ENCODE results near the gene MX2. TPM values are rescaled to one million over a fixed set of nuclear protein-coding genes. Genes with fewer than 3 reads are reported as not detected.

MX2 gene
- total RNA-seq, 2 experiments from 2014 or later: 103 to 106 TPM

DNA sequence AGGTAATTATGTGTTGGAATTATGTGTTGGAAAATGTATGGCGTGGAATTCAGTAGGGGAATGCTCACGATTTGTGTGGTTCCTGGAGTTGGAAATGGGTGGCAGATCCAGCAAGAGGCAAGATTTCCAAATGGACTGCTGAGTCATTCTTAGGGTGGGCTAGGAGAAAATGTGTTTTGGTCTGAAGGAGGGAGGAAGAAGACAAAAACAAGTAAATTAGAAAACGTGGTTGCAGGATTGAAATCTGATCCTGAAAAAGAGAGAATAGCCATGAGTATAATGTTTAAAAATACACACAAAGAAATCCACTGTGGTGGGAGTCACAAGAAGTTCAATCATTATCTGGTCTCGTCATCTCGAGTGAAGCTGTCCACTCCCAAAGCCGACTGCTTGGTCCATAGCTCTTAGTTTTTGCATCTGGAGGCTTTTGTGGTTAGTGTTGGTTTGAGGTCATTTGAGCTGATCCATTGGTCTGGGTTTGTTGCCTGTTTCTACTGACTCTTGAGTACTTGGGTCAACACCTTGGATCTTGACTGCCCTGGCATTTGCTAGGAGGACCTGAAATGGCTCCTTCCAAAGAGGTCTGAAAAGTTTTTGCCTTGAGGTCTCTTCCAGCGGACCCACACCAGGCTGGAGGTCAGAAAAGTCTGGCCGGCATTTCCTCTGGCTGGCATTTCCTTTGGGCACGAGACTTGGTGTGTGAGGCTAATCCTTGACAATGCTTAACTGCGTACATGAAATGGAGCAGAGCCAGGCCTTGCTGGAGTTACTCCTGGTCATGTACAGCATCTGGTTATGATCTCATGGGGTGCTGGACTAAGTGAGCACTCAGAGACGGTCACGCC lies 9.2 kb downstream of the MX2 start:
- Mint-ChIP-seq H3K4me3 (peak overlapping the region; percentile 80), H3K27ac (peak overlapping the region; percentile 95), H3K27me3 (no peaks in the 10 kb centered on the region), H3K4me1 (peaks cover 53% of the 10 kb centered on the region), H3K9me3 (no peaks in the 10 kb centered on the region), H3K36me3 (peaks cover 21% of the 10 kb centered on the region)
- no peak for ATAC-seq (ENCODE audit: low read depth)
- no peak for DNase-seq
- POLR2A ChIA-PET: interaction anchor here (1.3 to 7.1 kb wide), 6 partner anchors 9 to 58 kb away, joined by 4 to 147 read pairs (median 21); partner anchors contain the start of genes MX1 and MX2

DNA sequence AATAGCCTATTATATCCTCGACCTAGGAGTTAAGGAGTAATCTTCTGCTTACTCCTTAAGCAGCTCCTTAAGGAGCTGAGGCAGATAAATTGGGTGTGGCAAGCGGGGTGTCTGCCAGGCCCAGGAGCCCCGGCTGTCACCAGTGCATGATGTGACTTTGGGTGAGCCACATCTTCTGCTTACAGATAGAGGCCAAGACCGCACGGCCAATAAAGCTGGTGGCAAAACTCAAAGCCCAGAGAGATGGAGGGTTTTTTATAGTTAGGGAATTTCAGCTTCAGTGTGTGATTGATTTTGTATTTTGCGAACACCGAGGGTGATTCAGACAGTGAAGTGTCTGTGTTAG lies 9.8 kb downstream of the MX2 start:
- peaks cover 19% of the 10 kb centered on the region for H3K36me3 Mint-ChIP-seq
- ATAC-seq (ENCODE audit: low read depth) (no peak), DNase-seq (no peak)
- no peak overlapping the region for H3K27ac Mint-ChIP-seq
- peaks cover 51% of the 10 kb centered on the region for H3K4me1 Mint-ChIP-seq
- H3K4me3 Mint-ChIP-seq: peak overlapping the region; percentile 80
- POLR2A ChIA-PET: interaction anchor here (1.1 to 7.1 kb wide), 5 partner anchors 10 to 55 kb away, joined by 3 to 147 read pairs (median 15); partner anchors contain the start of genes MX1 and MX2
- no peaks in the 10 kb centered on the region for H3K27me3 Mint-ChIP-seq
- H3K9me3 Mint-ChIP-seq: no peaks in the 10 kb centered on the region

DNA sequence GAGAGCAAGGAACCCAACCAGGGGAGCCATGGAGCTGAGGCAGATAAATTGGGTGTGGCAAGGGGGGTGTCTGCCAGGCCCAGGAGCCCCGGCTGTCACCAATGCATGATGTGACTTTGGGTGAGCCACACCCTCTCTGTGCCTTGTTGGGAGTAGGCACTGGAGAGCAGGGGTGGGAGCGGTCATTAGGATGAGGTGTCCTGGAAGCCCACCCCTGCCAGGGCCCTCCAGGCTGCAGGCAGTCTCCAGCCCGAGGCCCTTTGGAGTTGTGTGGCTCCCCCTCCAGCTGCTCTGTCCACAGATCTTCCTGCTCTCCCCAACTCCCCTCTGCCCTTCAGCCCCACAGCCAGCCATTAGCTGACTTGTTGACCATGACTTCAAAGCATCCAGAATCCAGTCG lies 11.4 kb downstream of the MX2 start:
- POLR2A ChIA-PET: interaction anchor here (1.0 to 5.4 kb wide), 3 partner anchors 11 to 53 kb away, joined by 3 to 50 read pairs (median 15); partner anchors contain the start of genes MX1 and MX2
- Mint-ChIP-seq H3K4me3 (no peak overlapping the region), H3K9me3 (no peaks in the 10 kb centered on the region), H3K27me3 (no peaks in the 10 kb centered on the region), H3K36me3 (peaks cover 25% of the 10 kb centered on the region), H3K27ac (peak overlapping the region; percentile 38), H3K4me1 (peaks cover 42% of the 10 kb centered on the region)
- ATAC-seq (ENCODE audit: low read depth): no peak
- DNase-seq: no peak

DNA sequence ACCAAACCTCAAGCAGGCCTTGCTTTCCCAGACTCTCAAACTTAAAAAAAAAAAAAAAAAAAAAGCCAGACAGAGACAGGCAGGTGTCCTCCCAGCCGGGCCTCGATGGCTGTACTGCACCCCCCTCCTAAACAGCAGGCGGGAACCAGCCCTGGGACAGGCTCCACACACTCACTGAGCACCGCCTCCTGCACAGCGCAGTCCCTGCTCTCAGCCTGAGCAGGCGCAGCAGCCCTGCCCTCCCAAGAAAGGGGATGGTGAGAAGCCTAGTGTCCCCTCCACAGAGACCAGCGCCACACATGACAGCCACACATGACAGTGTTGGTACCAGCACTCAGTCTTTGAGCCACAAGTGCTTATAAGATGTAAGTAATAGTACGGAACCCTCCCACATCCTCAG lies 11.9 kb downstream of the MX2 start:
- ATAC-seq (ENCODE audit: low read depth) (no peak), DNase-seq (no peak)
- Mint-ChIP-seq H3K9me3 (no peaks in the 10 kb centered on the region), H3K27me3 (no peaks in the 10 kb centered on the region), H3K4me3 (no peak overlapping the region), H3K27ac (no peak overlapping the region), H3K36me3 (peaks cover 25% of the 10 kb centered on the region), H3K4me1 (peaks cover 37% of the 10 kb centered on the region)
- POLR2A ChIA-PET: interaction anchor here (1.8 to 5.4 kb wide), 2 partner anchors 12 to 53 kb away, joined by 15 to 50 read pairs; partner anchors contain the start of genes MX1 and MX2

DNA sequence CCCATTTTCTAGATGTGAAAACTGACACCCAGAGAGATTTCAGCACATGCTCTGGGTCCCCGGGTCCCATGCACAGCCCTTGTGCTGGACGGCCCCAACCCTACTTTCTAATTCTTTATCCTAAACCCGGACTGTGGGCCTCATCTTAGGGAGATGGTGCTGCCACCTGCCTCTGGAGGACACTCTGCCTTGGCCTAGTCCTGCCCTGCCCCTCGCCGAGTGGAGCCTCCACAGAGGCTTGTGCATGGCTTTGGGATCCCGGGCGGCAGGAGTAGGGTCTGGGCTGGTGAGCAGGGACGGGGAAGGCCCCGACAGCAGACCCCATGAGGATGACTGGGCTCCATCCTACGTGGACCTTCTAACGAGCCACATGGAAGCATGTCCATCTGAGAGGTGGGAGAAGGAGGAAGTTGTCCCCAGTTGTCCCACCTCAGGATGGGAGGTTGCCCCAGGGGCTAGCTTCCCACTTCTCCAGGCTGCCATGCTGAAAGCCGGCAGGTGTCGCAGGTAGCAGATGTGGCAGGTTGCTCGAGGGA lies 12.4 kb downstream of the MX2 start:
- no peaks in the 10 kb centered on the region for H3K9me3 Mint-ChIP-seq
- peaks cover 34% of the 10 kb centered on the region for H3K4me1 Mint-ChIP-seq
- DNase-seq (no peak), ATAC-seq (ENCODE audit: low read depth) (no peak)
- no peaks in the 10 kb centered on the region for H3K27me3 Mint-ChIP-seq
- H3K27ac Mint-ChIP-seq: no peak overlapping the region
- peaks cover 25% of the 10 kb centered on the region for H3K36me3 Mint-ChIP-seq
- POLR2A ChIA-PET: interaction anchor here (1.4 to 5.4 kb wide), 3 partner anchors 12 to 52 kb away, joined by 4 to 50 read pairs (median 16); partner anchors contain the start of genes MX1 and MX2
- no peak overlapping the region for H3K4me3 Mint-ChIP-seq

DNA sequence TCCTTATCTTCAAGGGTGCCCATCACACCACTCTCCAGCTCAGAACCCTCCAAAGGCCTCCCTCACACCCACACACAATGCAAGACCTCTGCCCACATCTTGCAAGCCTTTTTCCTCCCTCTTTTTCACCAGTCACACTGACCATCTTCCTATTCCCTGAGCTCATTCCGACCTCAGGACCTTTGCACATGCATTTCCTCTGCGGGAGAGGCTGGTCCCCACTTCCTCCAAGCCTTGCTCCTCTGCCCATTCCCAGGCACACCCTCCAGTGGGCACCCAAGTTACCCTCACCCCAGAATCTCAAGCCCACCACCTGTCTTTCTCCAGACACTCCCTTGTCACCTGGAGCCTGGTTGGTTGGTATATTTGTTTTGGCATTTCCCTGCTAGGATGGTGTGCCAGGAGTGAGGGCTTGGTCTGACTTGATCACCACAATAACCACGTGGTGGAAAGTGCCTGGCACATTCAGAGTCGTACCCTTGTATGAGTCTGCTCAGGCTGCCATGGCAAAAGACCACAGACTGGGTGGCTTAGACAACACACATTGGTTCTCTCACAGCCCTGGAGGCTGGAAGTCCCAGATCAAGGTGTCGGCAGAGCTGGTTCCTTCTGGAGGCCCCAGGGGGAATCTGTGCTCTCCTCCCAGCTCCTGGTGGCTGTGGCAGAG lies 13.2 kb downstream of the MX2 start:
- no peaks in the 10 kb centered on the region for H3K9me3 Mint-ChIP-seq
- DNase-seq: no peak

DNA sequence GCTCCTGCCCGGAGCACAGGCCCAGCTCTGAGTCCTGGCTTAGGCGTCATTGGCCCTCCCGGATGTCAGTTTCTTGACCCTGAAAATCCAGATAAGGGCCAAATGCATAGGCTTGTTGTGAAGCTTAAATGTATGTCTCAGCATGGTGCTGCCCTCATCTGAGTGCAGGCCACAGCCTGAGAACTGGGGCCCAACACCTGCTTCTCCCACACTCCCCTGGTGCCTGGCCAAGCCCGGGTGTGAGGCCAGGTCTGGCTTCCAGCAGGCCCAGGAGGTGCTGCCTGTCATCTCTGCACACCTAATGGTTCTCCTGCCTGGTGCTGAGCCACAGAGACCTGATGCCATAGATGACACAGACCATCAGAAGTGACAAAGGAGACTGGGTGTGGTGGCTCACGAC lies 14.0 kb downstream of the MX2 start:
- ATAC-seq (ENCODE audit: low read depth) (no peak), DNase-seq (no peak)
- POLR2A ChIA-PET: interaction anchor here (1.4 to 4.1 kb wide), 2 partner anchors 13 to 50 kb away, joined by 4 to 16 read pairs; partner anchors contain the start of genes MX1 and MX2
- Mint-ChIP-seq H3K9me3 (no peaks in the 10 kb centered on the region), H3K4me1 (peaks cover 24% of the 10 kb centered on the region), H3K27ac (peak overlapping the region; percentile 25), H3K36me3 (peaks cover 29% of the 10 kb centered on the region), H3K4me3 (no peak overlapping the region), H3K27me3 (no peaks in the 10 kb centered on the region)

More for the DNA sequence above, 13.2 kb downstream of the MX2 start:
- Mint-ChIP-seq H3K27ac (peak overlapping the region; percentile 79), H3K36me3 (peaks cover 25% of the 10 kb centered on the region), H3K27me3 (no peaks in the 10 kb centered on the region), H3K4me3 (no peak overlapping the region), H3K4me1 (peaks cover 31% of the 10 kb centered on the region)
- ATAC-seq (ENCODE audit: low read depth): no peak
- POLR2A ChIA-PET: interaction anchor here (1.4 to 4.1 kb wide), 2 partner anchors 12 to 51 kb away, joined by 4 to 16 read pairs; partner anchors contain the start of genes MX1 and MX2

DNA sequence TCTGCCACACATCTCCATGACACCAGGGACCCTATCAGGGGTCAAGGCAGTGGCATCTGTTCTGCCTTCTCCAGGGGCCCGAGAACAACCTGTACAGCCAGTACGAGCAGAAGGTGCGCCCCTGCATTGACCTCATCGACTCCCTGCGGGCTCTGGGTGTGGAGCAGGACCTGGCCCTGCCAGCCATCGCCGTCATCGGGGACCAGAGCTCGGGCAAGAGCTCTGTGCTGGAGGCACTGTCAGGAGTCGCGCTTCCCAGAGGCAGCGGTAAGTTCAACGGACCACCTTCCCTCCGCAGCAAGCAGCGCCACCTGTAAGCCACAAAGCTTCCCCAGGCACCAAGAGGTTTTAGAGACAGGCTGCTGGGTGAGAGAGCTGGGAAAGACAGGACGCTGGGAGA lies 15.9 kb downstream of the MX2 start:
- no peak for ATAC-seq (ENCODE audit: low read depth)
- Mint-ChIP-seq H3K4me1 (peaks cover 11% of the 10 kb centered on the region), H3K27ac (peak overlapping the region; percentile 60), H3K36me3 (peaks cover 42% of the 10 kb centered on the region), H3K27me3 (no peaks in the 10 kb centered on the region), H3K4me3 (no peak overlapping the region), H3K9me3 (no peaks in the 10 kb centered on the region)
- DNase-seq: no peak
- POLR2A ChIA-PET: interaction anchor here (4.1 kb wide), 1 partner anchor 15 kb away, joined by 16 read pairs; the partner anchor contains the start of gene MX2

DNA sequence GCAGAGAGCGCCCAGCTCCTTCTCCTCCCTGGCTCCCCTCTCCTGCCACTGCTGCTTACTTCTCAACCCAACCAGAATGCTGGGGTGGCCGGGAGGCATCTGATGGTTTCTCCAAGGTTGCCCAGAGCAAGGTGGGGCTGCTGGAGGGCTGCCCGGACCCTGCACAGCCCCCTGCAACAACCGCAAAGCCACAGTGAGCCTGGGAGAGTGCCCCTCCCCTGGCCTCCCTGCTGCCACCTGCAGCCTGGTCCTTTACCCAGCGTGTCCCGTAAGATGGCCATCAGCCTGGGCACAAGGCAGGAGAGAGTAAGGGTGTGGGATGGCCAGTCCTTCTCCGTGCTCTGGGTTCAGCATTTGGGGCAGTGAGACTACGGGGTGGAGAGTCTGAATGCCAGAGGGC lies 17.0 kb downstream of the MX2 start:
- POLR2A ChIA-PET: no interaction called here
- Mint-ChIP-seq H3K4me3 (no peak overlapping the region), H3K36me3 (peaks cover 48% of the 10 kb centered on the region), H3K9me3 (no peaks in the 10 kb centered on the region), H3K4me1 (peaks cover 7% of the 10 kb centered on the region), H3K27me3 (no peaks in the 10 kb centered on the region), H3K27ac (no peak overlapping the region)
- DNase-seq (no peak), ATAC-seq (ENCODE audit: low read depth) (no peak)

DNA sequence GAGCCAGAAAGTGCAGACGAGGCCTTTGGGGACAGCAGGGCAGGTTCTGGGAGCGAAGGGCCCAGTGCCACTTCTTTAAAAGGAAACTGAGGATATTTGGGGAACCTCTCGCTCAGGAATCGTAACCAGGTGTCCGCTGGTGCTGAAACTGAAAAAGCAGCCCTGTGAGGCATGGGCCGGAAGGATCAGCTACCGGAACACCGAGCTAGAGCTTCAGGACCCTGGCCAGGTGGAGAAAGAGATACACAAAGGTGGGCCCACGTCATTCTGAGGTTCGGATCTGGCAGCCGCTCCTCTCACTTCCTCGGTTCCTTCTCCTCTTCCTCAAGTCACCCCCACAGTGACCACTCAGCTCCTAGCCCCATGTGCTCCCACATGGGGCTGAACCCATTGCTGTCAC lies 18.1 kb downstream of the MX2 start:
- Mint-ChIP-seq H3K9me3 (no peaks in the 10 kb centered on the region), H3K4me3 (no peak overlapping the region), H3K36me3 (peaks cover 51% of the 10 kb centered on the region), H3K4me1 (peaks cover 3% of the 10 kb centered on the region), H3K27ac (no peak overlapping the region), H3K27me3 (no peaks in the 10 kb centered on the region)
- no peak for DNase-seq
- POLR2A ChIA-PET: no interaction called here
- ATAC-seq (ENCODE audit: low read depth): no peak

DNA sequence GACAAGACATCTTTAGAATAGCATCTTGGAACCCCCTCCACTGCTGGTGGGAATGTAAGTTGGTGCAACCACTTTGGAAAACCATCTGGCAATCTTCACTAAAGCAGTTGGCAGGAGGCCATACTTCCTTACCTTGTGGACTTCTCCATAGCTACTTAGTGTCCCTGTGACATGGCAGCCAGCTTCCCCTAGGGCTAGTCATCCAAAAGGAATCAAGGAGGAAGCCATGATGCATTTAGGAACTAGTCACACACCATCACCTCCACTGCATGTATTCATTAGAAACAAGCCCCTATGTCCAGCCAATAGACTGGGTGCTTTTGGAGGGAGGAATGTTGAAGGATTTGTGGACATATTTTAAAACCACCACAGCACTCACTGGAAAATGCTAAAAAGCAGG lies 19.9 kb downstream of the MX2 start:
- ATAC-seq (ENCODE audit: low read depth) (no peak), DNase-seq (no peak)
- H3K4me3 Mint-ChIP-seq: no peak overlapping the region
- H3K27ac Mint-ChIP-seq: no peak overlapping the region
- peaks cover 61% of the 10 kb centered on the region for H3K36me3 Mint-ChIP-seq
- peaks cover 1% of the 10 kb centered on the region for H3K4me1 Mint-ChIP-seq
- no peaks in the 10 kb centered on the region for H3K27me3 Mint-ChIP-seq
- no peaks in the 10 kb centered on the region for H3K9me3 Mint-ChIP-seq
- POLR2A ChIA-PET: interaction anchor here (0.9 kb wide), 1 partner anchor 99 kb away, joined by 4 read pairs; no protein-coding TSS in a partner anchor

DNA sequence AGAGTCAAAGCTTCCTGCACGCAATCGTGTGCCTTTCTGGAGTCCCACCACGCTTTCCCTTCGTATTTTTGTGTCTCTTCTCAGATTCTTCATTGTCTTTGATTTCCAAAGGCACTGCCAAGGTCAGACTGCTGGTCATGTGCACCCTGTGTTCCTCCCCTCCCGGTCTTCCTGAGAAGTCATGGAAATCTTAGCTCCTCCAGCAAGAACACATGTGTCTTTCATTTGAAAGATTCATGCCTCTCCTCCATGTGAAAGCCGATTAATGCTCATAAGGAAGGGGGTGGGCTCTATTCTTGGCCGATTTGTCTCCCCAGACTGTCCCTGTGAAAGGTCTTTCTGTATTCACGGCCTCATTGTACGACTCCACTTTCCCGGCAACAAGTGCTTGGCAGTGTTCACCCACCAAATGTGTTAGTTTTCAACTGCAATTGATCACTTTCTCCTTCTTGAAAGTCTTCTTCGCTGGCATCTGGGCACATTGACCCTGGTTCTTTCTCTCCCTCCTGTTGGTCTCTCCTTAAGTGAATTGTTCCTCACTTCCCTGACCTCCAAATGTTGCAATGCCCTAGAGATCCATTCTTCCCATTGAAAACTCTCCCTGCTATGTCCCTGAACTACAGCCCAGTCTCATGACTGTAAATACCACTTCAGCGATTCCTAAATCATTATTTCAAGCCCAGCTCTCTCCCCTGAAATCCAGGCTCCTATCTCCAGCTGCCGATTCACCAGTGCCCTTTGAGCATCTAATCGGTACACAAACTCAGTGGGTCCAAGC lies 25.4 kb downstream of the MX2 start:
- no peak for ATAC-seq (ENCODE audit: low read depth)
- POLR2A ChIA-PET: no interaction called here

DNA sequence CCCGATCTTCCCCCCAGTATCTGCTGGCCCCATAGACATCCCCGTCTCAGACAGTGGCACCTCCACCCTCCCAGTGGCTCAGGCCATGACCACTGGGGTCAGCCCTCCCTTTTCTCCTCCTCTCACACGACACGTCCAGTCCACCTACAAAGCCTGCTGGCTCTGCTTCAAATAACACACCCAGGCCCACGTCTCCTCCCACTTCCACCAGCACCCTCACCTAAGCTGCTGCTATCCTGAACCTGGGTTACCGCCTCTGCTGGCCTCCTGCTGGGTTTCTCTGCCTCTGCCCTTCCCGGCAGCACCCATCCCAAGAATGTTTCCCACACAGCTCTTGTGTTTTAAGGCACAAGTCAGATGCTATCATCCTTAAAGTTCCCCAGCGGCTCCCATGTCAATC lies 26.0 kb downstream of the MX2 start:
- Mint-ChIP-seq H3K36me3 (peaks cover 42% of the 10 kb centered on the region), H3K27ac (no peak overlapping the region), H3K9me3 (no peaks in the 10 kb centered on the region), H3K27me3 (no peaks in the 10 kb centered on the region), H3K4me1 (peaks cover 1% of the 10 kb centered on the region), H3K4me3 (no peak overlapping the region)
- ATAC-seq (ENCODE audit: low read depth) (no peak), DNase-seq (no peak)
- POLR2A ChIA-PET: no interaction called here

More for the DNA sequence above, 25.4 kb downstream of the MX2 start:
- Mint-ChIP-seq H3K4me1 (peaks cover 1% of the 10 kb centered on the region), H3K4me3 (no peak overlapping the region), H3K36me3 (peaks cover 46% of the 10 kb centered on the region), H3K27me3 (no peaks in the 10 kb centered on the region), H3K27ac (peak overlapping the region; percentile 8), H3K9me3 (no peaks in the 10 kb centered on the region)
- DNase-seq: no peak

Measured in activated naive CD8-positive, alpha-beta T cell treated with anti-CD3 and anti-CD28 coated beads, Interleukin-2, amount 10 ng/mL, durations not matched to agents 7 days and 5 days (primary cell).